HK-2 (cell line): ENCODE data around the gene ALG11.

ENCODE experiments used
- DNase-seq: peaks from one replicate; pipeline ENCODE4 v3.0.0-alpha.2; 2018; ENCODE audit not compliant: unreplicated experiment

ALG11 gene

GRCh38 chr13:51997186-51997585 lies 15.0 kb upstream of the ALG11 start:
- DNase-seq: no peak

DNA sequence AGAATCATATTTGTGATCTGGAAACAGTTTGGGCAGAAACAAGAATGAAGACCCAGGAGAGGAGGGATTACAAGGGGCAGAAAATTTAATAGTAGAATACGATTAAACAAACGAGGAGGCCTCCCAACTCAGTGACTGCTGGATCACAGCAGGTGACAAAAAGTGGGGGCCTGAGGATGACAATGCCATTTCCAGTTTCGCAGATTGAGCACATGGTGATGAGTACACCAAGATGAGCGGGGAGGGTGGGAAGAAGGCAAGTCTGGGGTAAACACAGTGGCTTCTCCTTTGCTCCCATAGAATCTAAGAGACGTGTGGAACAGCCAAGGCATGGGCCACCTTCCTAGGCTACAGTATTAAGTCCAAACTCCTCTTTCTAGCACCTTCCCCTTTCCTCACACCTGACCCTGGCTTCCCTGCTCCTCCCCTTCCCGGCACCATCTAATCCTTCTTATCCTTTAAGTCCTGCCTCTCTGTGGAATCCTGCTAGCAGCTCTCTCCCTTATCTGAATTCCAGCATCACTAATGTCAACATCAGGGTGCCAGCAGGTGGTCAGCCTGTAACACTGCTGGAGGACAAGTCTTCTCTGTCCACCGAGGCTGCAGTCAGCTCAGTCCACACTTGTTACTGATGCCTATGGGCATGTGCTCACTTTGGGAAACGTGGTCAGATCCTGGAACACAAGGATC lies 14.4 kb upstream of the ALG11 start:
- DNase-seq: no peak

DNA sequence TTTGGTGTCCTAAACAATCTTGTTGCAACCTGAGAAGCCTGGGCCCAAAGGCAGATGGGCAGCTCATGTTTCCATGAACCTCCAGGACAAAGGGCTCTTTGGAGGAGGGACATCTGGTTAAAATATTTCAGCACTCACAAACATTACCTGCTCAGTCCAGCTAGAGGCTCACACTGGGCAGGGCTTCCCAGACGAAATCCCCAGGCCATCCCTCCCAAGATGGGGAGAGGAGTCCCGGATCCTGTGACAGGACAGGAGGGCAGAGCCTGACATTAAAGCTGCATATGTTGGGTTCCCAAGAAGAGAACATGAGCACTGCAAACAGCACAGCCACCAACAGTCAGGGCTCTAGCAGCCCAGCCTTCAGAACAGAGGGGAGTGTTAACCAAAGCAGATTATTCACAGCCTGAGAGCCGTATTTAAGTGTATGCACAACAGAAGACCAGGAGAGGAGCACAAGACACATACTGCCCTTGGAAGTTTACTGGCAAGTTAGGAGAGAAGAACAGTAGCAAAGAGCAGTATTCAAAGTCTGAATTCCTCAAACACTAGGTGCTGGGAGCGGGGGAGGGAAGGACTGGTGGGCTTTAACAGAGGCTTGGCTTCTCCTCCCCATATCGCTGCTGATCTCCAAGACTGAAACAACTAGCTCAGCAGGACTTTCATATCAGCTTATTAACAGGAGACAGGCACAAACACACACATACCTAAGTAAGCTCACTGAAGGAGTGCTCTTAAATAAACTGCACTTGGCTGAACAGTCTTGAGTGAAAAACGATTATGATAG lies 13.3 kb upstream of the ALG11 start:
- no peak for DNase-seq

GRCh38 chr13:51999510-51999911 lies 12.7 kb upstream of the ALG11 start:
- DNase-seq: no peak

DNA sequence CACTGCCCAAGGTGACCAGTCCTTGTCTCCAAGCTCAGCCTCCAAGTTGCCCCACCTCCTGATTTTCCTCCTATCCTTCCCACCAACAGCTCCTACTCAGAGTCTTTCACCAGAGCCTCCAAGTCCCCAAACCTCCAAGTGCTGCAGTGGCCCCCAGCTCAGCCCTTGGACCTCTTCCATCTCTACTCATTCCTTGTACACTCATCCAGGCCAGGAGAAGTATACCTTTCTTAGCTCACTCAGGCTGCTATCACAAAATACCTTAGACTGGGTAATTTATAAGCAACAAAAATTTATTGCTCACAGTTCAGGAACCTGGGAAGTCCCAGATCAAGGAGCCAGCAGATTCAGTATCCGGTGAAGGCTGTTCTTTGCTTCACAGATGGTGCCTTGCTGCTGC lies 12.3 kb upstream of the ALG11 start:
- no peak for DNase-seq

GRCh38 chr13:52001120-52001731 lies 11.0 kb upstream of the ALG11 start:
- DNase-seq: no peak

- DNase-seq: no peak
Observed at GRCh38 chr13:52002361-52002760, 9.8 kb upstream of the ALG11 start.

- DNase-seq: no peak
Observed at GRCh38 chr13:52003541-52003940, 8.7 kb upstream of the ALG11 start.

- no peak for DNase-seq
Observed at GRCh38 chr13:52004511-52005170, 7.6 kb upstream of the ALG11 start.

DNA sequence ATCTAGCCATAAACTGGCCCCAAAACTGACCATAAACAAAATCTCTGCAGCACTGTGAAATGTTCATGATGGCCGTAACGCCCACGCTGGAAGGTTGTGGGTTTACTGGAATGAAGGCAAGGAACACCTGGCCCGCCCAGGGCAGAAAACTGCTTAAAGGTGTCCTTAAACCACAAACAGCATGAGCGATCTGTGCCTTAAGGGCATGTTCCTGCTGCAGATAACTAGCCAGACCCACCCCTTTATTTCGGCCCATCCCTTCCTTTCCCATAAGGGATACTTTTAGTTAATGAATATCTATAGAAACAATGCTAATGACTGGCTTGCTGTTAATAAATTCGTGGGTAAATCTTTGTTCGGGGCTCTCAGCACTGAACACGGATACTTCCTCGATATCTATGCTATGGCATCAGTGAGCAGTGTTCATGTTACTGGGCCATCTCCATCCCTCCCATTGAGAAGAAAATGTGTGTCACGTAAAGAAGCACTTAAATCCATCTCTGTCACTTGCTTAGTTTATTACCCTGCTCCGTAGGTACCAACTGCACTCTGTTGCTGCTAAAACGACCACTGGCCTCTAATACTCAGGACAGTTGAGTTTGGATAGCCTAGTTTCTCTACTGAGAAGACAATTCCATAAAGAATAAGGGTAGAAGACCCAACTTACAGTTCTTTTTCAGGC lies 6.2 kb upstream of the ALG11 start:
- DNase-seq: no peak

- no peak for DNase-seq
Observed at GRCh38 chr13:52006523-52007245, 5.5 kb upstream of the ALG11 start.

GRCh38 chr13:52009946-52010345 lies 2.3 kb upstream of the ALG11 start:
- DNase-seq: no peak

- DNase-seq: peak; percentile 21
Observed at GRCh38 chr13:52010890-52011631, 1.1 kb upstream of the ALG11 start, which contains the start of gene ATP7B. Gene ATP7B (minus strand): TSS chr13:52011450. CDS start chr13:52011337, 113 bp downstream.

- DNase-seq: no peak
Observed at GRCh38 chr13:52012512-52012836, 276 bp downstream of the ALG11 start.

- no peak for DNase-seq
Observed at GRCh38 chr13:52016296-52016695, 4.1 kb downstream of the ALG11 start.

GRCh38 chr13:52020191-52020590 lies 8.0 kb downstream of the ALG11 start:
- DNase-seq: no peak

DNA sequence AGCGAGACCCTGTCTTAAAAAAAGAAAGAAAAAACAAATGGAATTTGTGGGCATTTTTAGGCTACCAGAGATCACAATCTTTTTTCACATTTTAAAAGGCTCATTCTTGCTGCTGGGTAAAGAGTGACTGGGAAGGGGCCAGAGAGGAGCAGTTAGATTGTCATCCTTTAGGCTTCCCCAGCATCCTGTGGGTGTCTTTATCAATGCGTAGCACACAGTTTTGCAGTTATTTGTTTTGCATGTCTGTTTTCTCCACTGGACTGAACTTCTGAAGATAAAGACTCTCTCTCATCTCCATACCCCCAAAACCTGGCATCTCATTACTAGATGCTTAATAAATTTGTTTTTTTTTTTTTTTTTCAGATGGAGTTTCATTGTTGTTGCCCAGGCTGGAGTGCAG lies 10.2 kb downstream of the ALG11 start:
- DNase-seq: no peak

- DNase-seq: no peak
Observed at GRCh38 chr13:52024481-52024880, 12.3 kb downstream of the ALG11 start, which contains the start of gene UTP14C. Gene UTP14C (plus strand): TSS chr13:52024691. CDS start chr13:52028805, 4,114 bp downstream.

DNA sequence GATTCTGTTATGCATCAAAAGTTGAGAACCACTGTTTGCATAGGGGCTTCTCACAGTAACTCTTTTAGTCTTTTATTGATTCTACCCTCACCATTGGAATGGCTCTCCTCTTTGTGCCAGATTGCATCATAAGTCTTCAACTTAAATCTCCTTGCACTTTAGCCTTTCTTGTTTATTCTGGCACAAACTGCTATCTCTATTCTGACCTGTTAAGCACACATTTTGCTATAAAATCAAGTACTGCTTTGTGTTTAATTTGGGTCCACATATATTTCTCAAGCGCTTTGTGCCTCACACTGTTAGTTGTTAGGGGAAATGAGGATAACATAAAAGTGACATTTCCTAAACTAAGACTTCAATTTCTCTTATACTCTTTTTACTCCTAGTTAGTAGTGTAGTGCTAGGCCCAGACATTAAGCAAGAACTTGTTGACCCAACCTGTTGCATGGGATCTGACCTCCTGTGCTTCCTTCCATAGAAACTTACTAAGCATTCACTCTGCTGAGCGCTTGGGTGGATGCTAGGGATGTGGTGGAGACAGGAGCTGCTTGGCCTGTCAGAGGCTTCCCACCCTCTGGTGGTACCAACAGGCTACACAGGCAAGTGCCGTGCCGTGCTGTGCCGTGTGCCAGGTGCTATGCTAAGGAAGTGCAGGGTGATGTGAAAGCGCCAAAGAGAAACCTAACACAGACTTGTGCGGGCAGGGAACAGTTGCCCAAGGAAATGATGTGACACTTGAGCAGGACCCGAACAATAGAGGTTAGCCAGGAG lies 13.5 kb downstream of the ALG11 start:
- DNase-seq: no peak

- no peak for DNase-seq
Observed at GRCh38 chr13:52026246-52026626, 14.0 kb downstream of the ALG11 start.
